Stimulated activated CD8-positive, alpha-beta memory T cell treated with anti-CD3 and anti-CD28 coated beads, Interleukin-2, amount 100 ng/mL, for 1 hour (primary cell): Measurements from ENCODE around the gene GJA8.
A peak's percentile ranks its signal among the peaks of the same experiment; 100 is the strongest.
"Not testable (repeated sequence)": the region's sequence is repeated elsewhere in the genome, so short reads cannot be mapped to it uniquely, and the experiment has no call there.

Source experiments
- DNase-seq, 2 donors: peaks; one replicate each; pipeline ENCODE4 v3.0.0-alpha.2; 2020; ENCODE audit warnings: low read depth in 2 of 2

GJA8 gene

GRCh38 chr1:147927689-147928088 lies 25.1 kb downstream of the GJA8 start:
- DNase-seq: not testable (repeated sequence)

- DNase-seq: peak; percentile 83 to 85
Measured at GRCh38 chr1:147928236-147929132, 25.9 kb downstream of the GJA8 start, which contains the start of gene GPR89B. GPR89B (plus strand) TSS chr1:147928420; CDS start chr1:147928537, 117 bp downstream.

- not testable (repeated sequence) for DNase-seq
Measured at GRCh38 chr1:147931137-147931536, 28.5 kb downstream of the GJA8 start.

- not testable (repeated sequence) for DNase-seq
Measured at GRCh38 chr1:147935296-147935695, 32.7 kb downstream of the GJA8 start.

GRCh38 chr1:147940456-147940855 lies 37.9 kb downstream of the GJA8 start:
- not testable (repeated sequence) for DNase-seq

- not testable (repeated sequence) for DNase-seq
Measured at GRCh38 chr1:147942563-147942962, 40.0 kb downstream of the GJA8 start.

- not testable (repeated sequence) for DNase-seq
Measured at GRCh38 chr1:147949517-147949916, 46.9 kb downstream of the GJA8 start.
